Measurements from ENCODE around the gene PALMD. TPM values are rescaled to one million over a fixed set of nuclear protein-coding genes. Genes with fewer than 3 reads are reported as not detected.

The PALMD gene
- total RNA-seq, 1 experiment from 2014 or later, result not detected

- H3K27ac Mint-ChIP-seq (ENCODE audit: unreplicated experiment), result no peak overlapping the region
- intact Hi-C loops (cut with micrococcal nuclease; ENCODE audit: unreplicated experiment), result no loop called here
- DNase-seq, result no peak
- no peak overlapping the region for H3K4me3 ChIP-seq (ENCODE audit: low read depth, low read length)
- H3K9me3 Mint-ChIP-seq (ENCODE audit: unreplicated experiment), result no peaks in the 10 kb centered on the region
- peaks cover 4% of the 10 kb centered on the region; the same call in 1 of the 2 replicates for H3K4me1 ChIP-seq
- H3K4me3 Mint-ChIP-seq (ENCODE audit: unreplicated experiment), result no peak overlapping the region
- ChIA-PET POLR2A (no interaction called here), CTCF (no interaction called here)
- H3K36me3 Mint-ChIP-seq (ENCODE audit: insufficient read depth, unreplicated experiment), result no peaks in the 10 kb centered on the region
- H3K36me3 ChIP-seq (ENCODE audit: control insufficient read depth, insufficient read depth, low read length), result no peaks in the 10 kb centered on the region
- no peaks in the 10 kb centered on the region for H3K27me3 ChIP-seq (replicated peaks; ENCODE audit: control insufficient read depth, insufficient read depth, low read length)
- no TSS peak for BruUV-seq (replicated peaks)
- no peaks in the 10 kb centered on the region for H3K9me3 ChIP-seq
- H3K27me3 Mint-ChIP-seq (ENCODE audit: insufficient read depth, unreplicated experiment), result no peaks in the 10 kb centered on the region
- TF ChIP-seq CTCF (IDR thresholded peaks at IDR 0.05; ENCODE audit: insufficient read depth in 1 of 2, low read depth in 1 of 2, low read length in 1 of 2, severe bottlenecking in 1 of 2, unreplicated experiment in 1 of 2), result no peak
- H3K4me1 Mint-ChIP-seq (ENCODE audit: low read depth, unreplicated experiment), result no peaks in the 10 kb centered on the region
Observed at GRCh38 chr1:99662539-99663080, 16.7 kb downstream of the PALMD start.

- H3K9me3 ChIP-seq, result no peaks in the 10 kb centered on the region
- H3K27me3 Mint-ChIP-seq (ENCODE audit: insufficient read depth, unreplicated experiment), result no peaks in the 10 kb centered on the region
- H3K4me3 Mint-ChIP-seq (ENCODE audit: unreplicated experiment), result no peak overlapping the region
- H3K4me3 ChIP-seq (ENCODE audit: low read depth, low read length), result no peak overlapping the region
- BruUV-seq (replicated peaks), result no TSS peak
- TF ChIP-seq CTCF (IDR thresholded peaks at IDR 0.05; ENCODE audit: insufficient read depth in 1 of 2, low read depth in 1 of 2, low read length in 1 of 2, severe bottlenecking in 1 of 2, unreplicated experiment in 1 of 2), result no peak
- no peaks in the 10 kb centered on the region for H3K36me3 ChIP-seq (ENCODE audit: control insufficient read depth, insufficient read depth, low read length)
- POLR2A ChIA-PET, result no interaction called here
- H3K4me1 ChIP-seq, result no peaks in the 10 kb centered on the region
- H3K4me1 Mint-ChIP-seq (ENCODE audit: low read depth, unreplicated experiment), result no peaks in the 10 kb centered on the region
- DNase-seq, result no peak
- intact Hi-C loops (cut with micrococcal nuclease; ENCODE audit: unreplicated experiment), result no loop called here
- no peaks in the 10 kb centered on the region for H3K36me3 Mint-ChIP-seq (ENCODE audit: insufficient read depth, unreplicated experiment)
- H3K9me3 Mint-ChIP-seq (ENCODE audit: unreplicated experiment), result no peaks in the 10 kb centered on the region
- H3K27me3 ChIP-seq (replicated peaks; ENCODE audit: control insufficient read depth, insufficient read depth, low read length), result no peaks in the 10 kb centered on the region
- CTCF ChIA-PET, result no interaction called here
- H3K27ac Mint-ChIP-seq (ENCODE audit: unreplicated experiment), result no peak overlapping the region
Observed at GRCh38 chr1:99663501-99663900, 17.6 kb downstream of the PALMD start.

- Histone ChIP-seq H3K27me3 (replicated peaks; ENCODE audit: control insufficient read depth, insufficient read depth, low read length) (no peaks in the 10 kb centered on the region), H3K4me1 (no peaks in the 10 kb centered on the region), H3K36me3 (ENCODE audit: control insufficient read depth, insufficient read depth, low read length) (no peaks in the 10 kb centered on the region), H3K4me3 (ENCODE audit: low read depth, low read length) (no peak overlapping the region), H3K9me3 (no peaks in the 10 kb centered on the region)
- Mint-ChIP-seq H3K4me3 (ENCODE audit: unreplicated experiment) (no peak overlapping the region), H3K9me3 (ENCODE audit: unreplicated experiment) (no peaks in the 10 kb centered on the region), H3K36me3 (ENCODE audit: insufficient read depth, unreplicated experiment) (no peaks in the 10 kb centered on the region), H3K4me1 (ENCODE audit: low read depth, unreplicated experiment) (no peaks in the 10 kb centered on the region), H3K27me3 (ENCODE audit: insufficient read depth, unreplicated experiment) (no peaks in the 10 kb centered on the region), H3K27ac (ENCODE audit: unreplicated experiment) (no peak overlapping the region)
- intact Hi-C loops (cut with micrococcal nuclease; ENCODE audit: unreplicated experiment), result no loop called here
- ChIA-PET POLR2A (no interaction called here), CTCF (no interaction called here)
- DNase-seq, result no peak
- TF ChIP-seq CTCF (IDR thresholded peaks at IDR 0.05; ENCODE audit: insufficient read depth in 1 of 2, low read depth in 1 of 2, low read length in 1 of 2, severe bottlenecking in 1 of 2, unreplicated experiment in 1 of 2), result no peak
- BruUV-seq (replicated peaks), result no TSS peak
Observed at GRCh38 chr1:99665212-99665611, 19.3 kb downstream of the PALMD start.
